Right atrium auricular region (tissue), 2 donors: ENCODE measurements around the gene CNGA3. TPM values are rescaled to one million over a fixed set of nuclear protein-coding genes. Genes with fewer than 3 reads are reported as not detected.

Source experiments
- DNase-seq: peaks from one replicate; pipeline ENCODE4 v3.0.0-alpha.2; 2019; ENCODE audit warnings: low spot score
- H3K27ac ChIP-seq, 2 donors: fragments of 200-600 bp; sonication (generic); 1 replicate in 1 of 2; 2 replicates in 1 of 2; pipeline ENCODE4 v1.5.1; 2016 to 2019
- H3K27me3 ChIP-seq, 2 donors: fragments of 200-600 bp; sonication (generic); one replicate each; pipeline versions ENCODE4 v1.5.1 to v1.6.0; 2017 to 2019
- H3K36me3 ChIP-seq: fragments of 200-600 bp; sonication (generic); one replicate; pipeline ENCODE4 v1.5.1; 2016
- H3K4me1 ChIP-seq, 2 donors: fragments of 200-600 bp; sonication (generic); one replicate each; pipeline versions ENCODE4 v1.5.1 to v1.6.0; 2017 to 2019
- H3K4me3 ChIP-seq, 2 donors: fragments of 200-600 bp; sonication (generic); 1 replicate in 1 of 2; 2 replicates in 1 of 2; pipeline ENCODE4 v1.5.1; 2017 to 2019; ENCODE audit warnings: mild to moderate bottlenecking in 1 of 2, moderate library complexity in 1 of 2
- H3K9me3 ChIP-seq, 2 donors: fragments of 200-600 bp; sonication (generic); one replicate each; pipeline ENCODE4 v1.5.1; 2019
- CTCF ChIP-seq, 2 donors: fragments of 200-600 bp; sonication (generic); IDR thresholded peaks; one replicate each; pipeline ENCODE4 v1.5.1; 2019; ENCODE audit warnings: antibody characterized with exemption in 2 of 2
- total RNA-seq, 2 donors: library from RNA; depleted of rRNA; stranded (reverse); fragments of >200 nt; gene quantifications; one replicate each; pipeline ENCODE4 v1.1.0, GENCODE V29; 2016

Gene CNGA3
- total RNA-seq, 2 donors from 2014 or later, result not detected

- H3K27me3 ChIP-seq, result no peaks in the 10 kb centered on the region
- peaks cover 0 to 6% of the 10 kb centered on the region in 2 donors for H3K4me1 ChIP-seq
- H3K27ac ChIP-seq, result no peak overlapping the region
- TF ChIP-seq CTCF (IDR thresholded peaks at IDR 0.05), result no peak
- H3K9me3 ChIP-seq, result no peaks in the 10 kb centered on the region
- no peak for DNase-seq
- no peaks in the 10 kb centered on the region for H3K36me3 ChIP-seq
- H3K4me3 ChIP-seq, result no peak overlapping the region
These were observed 42.5 kb downstream of the CNGA3 start for GRCh38 chr2:98388601-98389250.

GRCh38 chr2:98389251-98389605 is 43.0 kb downstream of the CNGA3 start:
- DNase-seq, result no peak
- no peak overlapping the region for H3K4me3 ChIP-seq
- H3K27ac ChIP-seq, result no peak overlapping the region
- no peaks in the 10 kb centered on the region for H3K27me3 ChIP-seq
- no peaks in the 10 kb centered on the region for H3K9me3 ChIP-seq
- no peak for TF ChIP-seq CTCF (IDR thresholded peaks at IDR 0.05)
- H3K36me3 ChIP-seq, result no peaks in the 10 kb centered on the region
- peaks cover 0 to 6% of the 10 kb centered on the region in 2 donors for H3K4me1 ChIP-seq

- no peak for TF ChIP-seq CTCF (IDR thresholded peaks at IDR 0.05)
- no peak overlapping the region for H3K4me3 ChIP-seq
- no peaks in the 10 kb centered on the region for H3K4me1 ChIP-seq
- no peak for DNase-seq
- H3K9me3 ChIP-seq, result no peaks in the 10 kb centered on the region
- no peaks in the 10 kb centered on the region for H3K36me3 ChIP-seq
- H3K27me3 ChIP-seq, result no peaks in the 10 kb centered on the region
- H3K27ac ChIP-seq, result no peak overlapping the region
These were observed 44.6 kb downstream of the CNGA3 start for GRCh38 chr2:98390571-98391476.

GRCh38 chr2:98391581-98392270 is 45.5 kb downstream of the CNGA3 start:
- no peak overlapping the region for H3K27ac ChIP-seq
- H3K4me3 ChIP-seq, result no peak overlapping the region

GRCh38 chr2:98393354-98393753 is 47.1 kb downstream of the CNGA3 start:
- Histone ChIP-seq H3K4me1 (no peaks in the 10 kb centered on the region), H3K27me3 (no peaks in the 10 kb centered on the region), H3K36me3 (no peaks in the 10 kb centered on the region), H3K4me3 (no peak overlapping the region), H3K27ac (no peak overlapping the region), H3K9me3 (no peaks in the 10 kb centered on the region)
- no peak for TF ChIP-seq CTCF (IDR thresholded peaks at IDR 0.05)
- DNase-seq, result no peak

More at GRCh38 chr2:98391581-98392270, 45.5 kb downstream of the CNGA3 start:
- Histone ChIP-seq H3K27me3 (no peaks in the 10 kb centered on the region), H3K36me3 (no peaks in the 10 kb centered on the region), H3K9me3 (no peaks in the 10 kb centered on the region), H3K4me1 (no peaks in the 10 kb centered on the region)
- no peak for TF ChIP-seq CTCF (IDR thresholded peaks at IDR 0.05)
- DNase-seq, result no peak
